GM18873 (cell line): Measurements from ENCODE around the gene SMIM24.
"Not testable (repeated sequence)": the region's sequence is repeated elsewhere in the genome, so short reads cannot be mapped to it uniquely, and the experiment has no call there.

Experiments used
- ATAC-seq: cut with Tn5 transposase; IDR thresholded peaks from one replicate; pipeline ENCODE4 v1.9.1; 2021; ENCODE audit warnings: mild to moderate bottlenecking, moderate library complexity, moderate number of reproducible peaks; ENCODE audit not compliant: unreplicated experiment, low FRiP score

The SMIM24 gene

GRCh38 chr19:3515891-3516422, 35.6 kb upstream of the SMIM24 start:
- no peak for ATAC-seq

GRCh38 chr19:3514930-3515329, 34.6 kb upstream of the SMIM24 start:
- ATAC-seq = no peak

GRCh38 chr19:3513229-3514140, 33.2 kb upstream of the SMIM24 start:
- ATAC-seq = no peak

GRCh38 chr19:3512562-3513228, 32.4 kb upstream of the SMIM24 start:
- ATAC-seq = no peak

- no peak for ATAC-seq
Observed at GRCh38 chr19:3511506-3512251, 31.4 kb upstream of the SMIM24 start.

GRCh38 chr19:3510727-3511126, 30.4 kb upstream of the SMIM24 start:
- ATAC-seq = no peak

GRCh38 chr19:3509566-3509989, 29.3 kb upstream of the SMIM24 start:
- ATAC-seq = no peak

GRCh38 chr19:3508771-3509535, 28.6 kb upstream of the SMIM24 start:
- no peak for ATAC-seq

- not testable (repeated sequence) for ATAC-seq
Observed at GRCh38 chr19:3508121-3508661, 27.9 kb upstream of the SMIM24 start.

- ATAC-seq = no peak
Observed at GRCh38 chr19:3507371-3508120, 27.2 kb upstream of the SMIM24 start.

- peak; percentile 23 for ATAC-seq
Observed at GRCh38 chr19:3506384-3507340, 26.3 kb upstream of the SMIM24 start.

- peak; percentile 77 for ATAC-seq
Observed at GRCh38 chr19:3505598-3506383, 25.5 kb upstream of the SMIM24 start, which contains the start of gene FZR1. Gene FZR1 (plus strand): TSS chr19:3506311. CDS start chr19:3522990, 16,679 bp downstream.

- ATAC-seq = no peak
Observed at GRCh38 chr19:3504735-3505134, 24.4 kb upstream of the SMIM24 start.

- ATAC-seq = no peak
Observed at GRCh38 chr19:3503036-3503572, 22.8 kb upstream of the SMIM24 start.

GRCh38 chr19:3501780-3502179, 21.5 kb upstream of the SMIM24 start:
- ATAC-seq = no peak

GRCh38 chr19:3500429-3501101, 20.2 kb upstream of the SMIM24 start, which contains the start of gene DOHH:
Gene DOHH (minus strand): TSS chr19:3500674. CDS start chr19:3496814, 3,860 bp downstream.
- ATAC-seq = peak; percentile 72
